ENCODE data around the gene NCF4.

NCF4 gene

DNA sequence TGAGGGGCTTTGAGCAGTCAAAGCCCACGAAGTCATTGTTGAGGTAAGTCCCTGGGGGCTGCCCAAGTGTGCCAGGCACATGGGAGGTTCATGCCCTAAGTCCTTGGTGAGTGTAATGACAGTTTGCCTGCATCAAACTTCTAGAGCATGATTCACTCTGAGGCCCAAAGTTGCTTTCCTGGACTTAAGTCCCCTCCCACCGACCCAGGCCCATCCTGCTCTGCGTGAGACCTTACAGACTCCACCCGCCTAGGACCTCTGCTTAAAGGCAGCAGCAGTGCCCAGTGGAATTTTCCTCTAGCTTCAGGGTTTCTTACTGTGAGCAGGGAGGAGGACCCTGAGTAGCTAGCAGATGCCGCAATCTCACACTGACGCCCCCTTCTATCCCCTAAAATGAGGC is 38.2 kb upstream of the NCF4 start:
- H3K4me1 ChIP-seq (ENCODE audit: low read length), result no peaks in the 10 kb centered on the region
- no peaks in the 10 kb centered on the region for H3K9me2 ChIP-seq (replicated peaks; ENCODE audit: insufficient read depth, low read length)
- peaks cover 35% of the 10 kb centered on the region for H3K27me3 ChIP-seq (replicated peaks; ENCODE audit: insufficient read depth, low read length)
- H3K9me3 ChIP-seq (replicated peaks; ENCODE audit: insufficient read depth, low read length), result no peaks in the 10 kb centered on the region
- TF ChIP-seq, protein P1, sequence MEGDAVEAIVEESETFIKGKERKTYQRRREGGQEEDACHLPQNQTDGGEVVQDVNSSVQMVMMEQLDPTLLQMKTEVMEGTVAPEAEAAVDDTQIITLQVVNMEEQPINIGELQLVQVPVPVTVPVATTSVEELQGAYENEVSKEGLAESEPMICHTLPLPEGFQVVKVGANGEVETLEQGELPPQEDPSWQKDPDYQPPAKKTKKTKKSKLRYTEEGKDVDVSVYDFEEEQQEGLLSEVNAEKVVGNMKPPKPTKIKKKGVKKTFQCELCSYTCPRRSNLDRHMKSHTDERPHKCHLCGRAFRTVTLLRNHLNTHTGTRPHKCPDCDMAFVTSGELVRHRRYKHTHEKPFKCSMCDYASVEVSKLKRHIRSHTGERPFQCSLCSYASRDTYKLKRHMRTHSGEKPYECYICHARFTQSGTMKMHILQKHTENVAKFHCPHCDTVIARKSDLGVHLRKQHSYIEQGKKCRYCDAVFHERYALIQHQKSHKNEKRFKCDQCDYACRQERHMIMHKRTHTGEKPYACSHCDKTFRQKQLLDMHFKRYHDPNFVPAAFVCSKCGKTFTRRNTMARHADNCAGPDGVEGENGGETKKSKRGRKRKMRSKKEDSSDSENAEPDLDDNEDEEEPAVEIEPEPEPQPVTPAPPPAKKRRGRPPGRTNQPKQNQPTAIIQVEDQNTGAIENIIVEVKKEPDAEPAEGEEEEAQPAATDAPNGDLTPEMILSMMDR (IDR thresholded peaks at IDR 0.05; ENCODE audit: low read length), result no peak
- no peak for TF ChIP-seq EZH2 (optimal IDR thresholded peaks at IDR 0.05; ENCODE audit: low read depth, low read length)
- no peak for TF ChIP-seq EZH2phosphoT487 (IDR thresholded peaks at IDR 0.05; ENCODE audit: low read length)
- H4K20me1 ChIP-seq (ENCODE audit: insufficient read depth, low read length), result no peaks in the 10 kb centered on the region
- DNase-seq, result no peak
- no peak overlapping the region for H3K4me2 ChIP-seq (ENCODE audit: low read depth, low read length)
- no peaks in the 10 kb centered on the region for H3K36me3 ChIP-seq (replicated peaks; ENCODE audit: insufficient read depth, low read length)
- no peaks in the 10 kb centered on the region for H3K79me2 ChIP-seq (ENCODE audit: low read length)
- no peak overlapping the region for H2AFZ ChIP-seq (ENCODE audit: low read length)
- H3K9ac ChIP-seq (ENCODE audit: low read length), result no peak overlapping the region
- no peaks in the 10 kb centered on the region for H3F3A ChIP-seq (ENCODE audit: insufficient read depth, low read length)
- H3K27ac ChIP-seq (ENCODE audit: low read length), result no peak overlapping the region
- H3K4me3 ChIP-seq (ENCODE audit: low read length), result no peak overlapping the region

DNA sequence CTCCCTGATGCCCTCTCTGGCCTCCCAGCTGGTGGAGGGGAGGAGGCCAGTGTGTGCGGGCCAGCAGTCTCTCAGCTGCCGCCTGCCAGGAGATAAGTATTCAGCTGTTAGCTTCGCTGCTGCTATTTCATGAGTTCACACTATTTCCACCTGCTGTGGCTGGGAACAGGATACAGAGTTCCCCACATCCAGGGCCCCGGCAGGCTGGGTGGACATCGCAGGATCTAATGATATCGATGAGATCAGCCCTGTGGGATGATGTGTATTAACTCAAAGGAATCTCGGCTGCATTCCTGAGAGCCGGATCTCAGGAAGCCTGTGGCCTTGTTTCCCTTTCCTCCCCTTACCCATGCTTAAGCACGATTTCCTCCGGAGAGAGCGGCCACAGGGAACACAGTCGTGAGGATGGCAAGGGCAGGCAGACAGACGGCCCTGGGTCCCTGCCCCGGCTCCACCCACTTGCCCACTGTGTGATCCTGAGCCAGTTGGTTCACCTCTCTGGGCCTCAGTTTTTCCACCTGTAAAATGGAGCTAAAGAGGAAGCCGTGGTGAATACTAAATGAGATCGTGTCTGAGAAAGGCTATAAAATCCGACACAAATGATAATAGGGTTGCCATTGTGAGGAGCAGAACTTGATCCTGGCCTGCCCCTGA is 37.5 kb upstream of the NCF4 start:
- no peak overlapping the region for H3K4me3 ChIP-seq (ENCODE audit: low read length)
- no peaks in the 10 kb centered on the region for H3K36me3 ChIP-seq (replicated peaks; ENCODE audit: insufficient read depth, low read length)
- H3F3A ChIP-seq (ENCODE audit: insufficient read depth, low read length), result no peaks in the 10 kb centered on the region
- peaks cover 29% of the 10 kb centered on the region for H3K27me3 ChIP-seq (replicated peaks; ENCODE audit: insufficient read depth, low read length)
- no peak overlapping the region for H3K9ac ChIP-seq (ENCODE audit: low read length)
- no peak overlapping the region for H3K27ac ChIP-seq (ENCODE audit: low read length)
- no peak for DNase-seq
- no peak for TF ChIP-seq EZH2 (optimal IDR thresholded peaks at IDR 0.05; ENCODE audit: low read depth, low read length)
- no peak for TF ChIP-seq EZH2phosphoT487 (IDR thresholded peaks at IDR 0.05; ENCODE audit: low read length)
- H3K79me2 ChIP-seq (ENCODE audit: low read length), result no peaks in the 10 kb centered on the region
- H3K4me1 ChIP-seq (ENCODE audit: low read length), result no peaks in the 10 kb centered on the region
- H3K9me3 ChIP-seq (replicated peaks; ENCODE audit: insufficient read depth, low read length), result no peaks in the 10 kb centered on the region
- no peak overlapping the region for H2AFZ ChIP-seq (ENCODE audit: low read length)
- no peaks in the 10 kb centered on the region for H4K20me1 ChIP-seq (ENCODE audit: insufficient read depth, low read length)
- no peaks in the 10 kb centered on the region for H3K9me2 ChIP-seq (replicated peaks; ENCODE audit: insufficient read depth, low read length)
- no peak overlapping the region for H3K4me2 ChIP-seq (ENCODE audit: low read depth, low read length)

DNA sequence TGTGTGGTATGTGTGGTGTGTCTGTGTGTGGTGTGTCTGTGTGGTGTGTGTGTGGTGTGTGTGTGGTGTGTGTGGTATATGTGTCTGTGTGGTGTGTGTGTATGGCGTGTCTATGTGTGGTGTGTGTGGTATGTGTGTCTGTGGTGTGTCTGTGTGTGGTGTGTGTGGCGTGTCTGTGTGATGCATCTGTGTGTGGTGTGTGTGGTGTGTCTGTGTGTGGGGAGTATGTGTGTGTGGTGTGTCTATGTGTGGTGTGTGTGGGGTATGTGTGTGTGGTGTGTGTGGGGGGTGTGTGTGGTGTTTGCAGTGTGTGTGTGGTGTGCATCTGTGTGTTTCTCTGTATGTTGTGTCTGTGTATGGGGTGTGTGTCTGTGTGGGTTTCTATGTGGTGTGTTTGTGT is 36.2 kb upstream of the NCF4 start:
- no peaks in the 10 kb centered on the region for H3K9me3 ChIP-seq (replicated peaks; ENCODE audit: insufficient read depth, low read length)
- H3K27ac ChIP-seq (ENCODE audit: low read length), result no peak overlapping the region
- no peaks in the 10 kb centered on the region for H3K36me3 ChIP-seq (replicated peaks; ENCODE audit: insufficient read depth, low read length)
- no peaks in the 10 kb centered on the region for H4K20me1 ChIP-seq (ENCODE audit: insufficient read depth, low read length)
- no peak overlapping the region for H3K4me2 ChIP-seq (ENCODE audit: low read depth, low read length)
- H3K4me1 ChIP-seq (ENCODE audit: low read length), result no peaks in the 10 kb centered on the region
- no peak for TF ChIP-seq EZH2phosphoT487 (IDR thresholded peaks at IDR 0.05; ENCODE audit: low read length)
- TF ChIP-seq EZH2 (optimal IDR thresholded peaks at IDR 0.05; ENCODE audit: low read depth, low read length), result no peak
- TF ChIP-seq, protein P1 (IDR thresholded peaks at IDR 0.05; ENCODE audit: low read length), result no peak
- peaks cover 15% of the 10 kb centered on the region for H3K27me3 ChIP-seq (replicated peaks; ENCODE audit: insufficient read depth, low read length)
- no peaks in the 10 kb centered on the region for H3K9me2 ChIP-seq (replicated peaks; ENCODE audit: insufficient read depth, low read length)
- DNase-seq, result no peak
- no peak overlapping the region for H3K4me3 ChIP-seq (ENCODE audit: low read length)
- H2AFZ ChIP-seq (ENCODE audit: low read length), result no peak overlapping the region
- no peak overlapping the region for H3K9ac ChIP-seq (ENCODE audit: low read length)
- no peaks in the 10 kb centered on the region for H3K79me2 ChIP-seq (ENCODE audit: low read length)
- H3F3A ChIP-seq (ENCODE audit: insufficient read depth, low read length), result no peaks in the 10 kb centered on the region

DNA sequence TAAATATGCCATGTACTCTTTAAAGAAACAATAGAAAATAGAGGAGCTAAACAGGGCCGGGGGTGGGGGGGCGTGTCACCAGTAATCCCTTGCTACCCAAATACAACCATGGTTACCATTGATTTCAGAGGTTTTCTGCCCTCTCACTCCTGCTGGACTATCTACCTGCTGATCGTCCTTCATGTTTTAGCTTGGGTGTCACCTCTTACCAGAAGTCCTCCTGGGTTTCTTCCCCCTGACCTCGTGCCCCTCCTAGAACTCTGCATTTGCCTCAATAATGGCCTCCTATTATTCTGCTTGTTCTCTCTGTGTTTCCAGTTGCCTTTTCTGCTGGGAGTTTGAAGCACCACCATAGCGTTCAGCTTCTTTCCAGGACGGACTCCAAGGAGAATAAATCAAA is 34.5 kb upstream of the NCF4 start:
- no peaks in the 10 kb centered on the region for H3K36me3 ChIP-seq (replicated peaks; ENCODE audit: insufficient read depth, low read length)
- H3F3A ChIP-seq (ENCODE audit: insufficient read depth, low read length), result no peaks in the 10 kb centered on the region
- H3K9me2 ChIP-seq (replicated peaks; ENCODE audit: insufficient read depth, low read length), result no peaks in the 10 kb centered on the region
- H4K20me1 ChIP-seq (ENCODE audit: insufficient read depth, low read length), result no peaks in the 10 kb centered on the region
- H3K9ac ChIP-seq (ENCODE audit: low read length), result no peak overlapping the region
- H3K4me2 ChIP-seq (ENCODE audit: low read depth, low read length), result no peak overlapping the region
- TF ChIP-seq EZH2phosphoT487 (IDR thresholded peaks at IDR 0.05; ENCODE audit: low read length) (no peak), EZH2 (optimal IDR thresholded peaks at IDR 0.05; ENCODE audit: low read depth, low read length) (no peak)
- TF ChIP-seq, protein P1 (IDR thresholded peaks at IDR 0.05; ENCODE audit: low read length), result no peak
- DNase-seq, result no peak
- H3K4me1 ChIP-seq (ENCODE audit: low read length), result no peaks in the 10 kb centered on the region
- no peak overlapping the region for H2AFZ ChIP-seq (ENCODE audit: low read length)
- no peak overlapping the region for H3K27ac ChIP-seq (ENCODE audit: low read length)
- no peak overlapping the region for H3K4me3 ChIP-seq (ENCODE audit: low read length)
- H3K27me3 ChIP-seq (replicated peaks; ENCODE audit: insufficient read depth, low read length), result peaks cover 8% of the 10 kb centered on the region; the same call in 1 of the 2 replicates
- no peaks in the 10 kb centered on the region for H3K79me2 ChIP-seq (ENCODE audit: low read length)
- H3K9me3 ChIP-seq (replicated peaks; ENCODE audit: insufficient read depth, low read length), result no peaks in the 10 kb centered on the region

Measured in MM.1S (cell line).